Caco-2 (cell line): ENCODE measurements around the gene ARMH3. TPM values are rescaled to one million over a fixed set of nuclear protein-coding genes. Genes with fewer than 3 reads are reported as not detected.

Experiments
- BruUV-seq: library from RNA; stranded (reverse); fragments of 400-500 nt; replicated peaks from 2 replicates; lab custom pipeline; 2021; lab: Mats Ljungman, UMichigan
- CTCF ChIA-PET: fragments of 300-600 bp; sonication (Branson Sonifier 250); formaldehyde crosslinking; loops from one replicate; lab custom pipeline; 2022; ENCODE audit warnings: antibody characterized with exemption; lab: Charles Lee
- POLR2A ChIA-PET: fragments of 300-600 bp; sonication (Branson Sonifier 250); formaldehyde crosslinking; loops from one replicate; lab custom pipeline; 2022; ENCODE audit warnings: antibody characterized with exemption; lab: Charles Lee
- DNase-seq, 2 experiments: peaks; one replicate each; pipeline versions ENCODE4 v3.0.0 to v3.0.0-alpha.2; 2020 to 2022
- H3K27me3 ChIP-seq: replicated peaks from 2 replicates; pipeline ENCODE4 v1.6.0; 2011; ENCODE audit warnings: low read length; ENCODE audit not compliant: control insufficient read depth, insufficient read depth
- H3K36me3 ChIP-seq: 2 replicates; pipeline ENCODE4 v1.5.1; 2011; ENCODE audit warnings: low read length; ENCODE audit not compliant: control insufficient read depth, insufficient read depth
- H3K4me1 ChIP-seq: fragments of 250-450 bp; sonication (Bioruptor Pico); 2 replicates; pipeline ENCODE4 v1.5.1; 2020; ENCODE audit warnings: mild to moderate bottlenecking
- H3K4me3 ChIP-seq: 2 replicates; pipeline ENCODE4 v1.5.1; 2011; ENCODE audit warnings: low read depth, mild to moderate bottlenecking, control low read depth, low read length
- H3K9me3 ChIP-seq: fragments of 250-450 bp; sonication (Bioruptor Pico); 2 replicates; pipeline ENCODE4 v1.5.1; 2020; ENCODE audit warnings: mild to moderate bottlenecking, moderate library complexity
- H3K27ac Mint-ChIP-seq: one replicate; pipeline ENCODE4 v1.8.0; 2022; ENCODE audit warnings: mixed read lengths; ENCODE audit not compliant: unreplicated experiment
- H3K27me3 Mint-ChIP-seq: one replicate; pipeline ENCODE4 v1.8.0; 2022; ENCODE audit warnings: mixed read lengths; ENCODE audit not compliant: insufficient read depth, unreplicated experiment
- H3K36me3 Mint-ChIP-seq: one replicate; pipeline ENCODE4 v1.8.0; 2022; ENCODE audit warnings: mild to moderate bottlenecking, mixed read lengths; ENCODE audit not compliant: insufficient read depth, unreplicated experiment
- H3K4me1 Mint-ChIP-seq: one replicate; pipeline ENCODE4 v1.8.0; 2022; ENCODE audit warnings: low read depth, mixed read lengths; ENCODE audit not compliant: unreplicated experiment
- H3K4me3 Mint-ChIP-seq: one replicate; pipeline ENCODE4 v1.8.0; 2022; ENCODE audit warnings: mild to moderate bottlenecking, moderate library complexity, mixed read lengths; ENCODE audit not compliant: unreplicated experiment
- H3K9me3 Mint-ChIP-seq: one replicate; pipeline ENCODE4 v1.8.0; 2022; ENCODE audit warnings: mixed read lengths; ENCODE audit not compliant: unreplicated experiment
- CTCF ChIP-seq, 2 experiments: fragments of 200-600 bp in 1 of 2; IDR thresholded peaks; 1 replicate in 1 of 2; 2 replicates in 1 of 2; pipeline versions ENCODE4 v1.5.1 to v1.8.0; 2011 to 2022; ENCODE audit warnings: antibody characterized with exemption in 1 of 2, control low read depth in 1 of 2, inconsistent platforms in 1 of 2, low read depth in 1 of 2, low read length in 1 of 2, mild to moderate bottlenecking in 1 of 2, moderate library complexity in 1 of 2; ENCODE audit not compliant: insufficient read depth in 1 of 2, severe bottlenecking in 1 of 2, unreplicated experiment in 1 of 2
- intact Hi-C: fragments of 100-400 bp; cut with micrococcal nuclease; formaldehyde crosslinking; loops from one replicate; pipeline ENCODE4 v1.10.0; 2022; ENCODE audit not compliant: unreplicated experiment
- total RNA-seq: library from RNA; stranded (reverse); gene quantifications from 2 replicates; pipeline ENCODE4 v1.2.3, GENCODE V29; 2022

ARMH3 gene
- total RNA-seq, 1 experiment from 2014 or later = 17.4 TPM

- H3K4me1 Mint-ChIP-seq = no peaks in the 10 kb centered on the region
- H3K36me3 ChIP-seq = no peaks in the 10 kb centered on the region
- H3K27me3 ChIP-seq = no peaks in the 10 kb centered on the region
- H3K27ac Mint-ChIP-seq = no peak overlapping the region
- TF ChIP-seq CTCF (IDR thresholded peaks at IDR 0.05; ENCODE audit: insufficient read depth in 1 of 2, low read depth in 1 of 2, low read length in 1 of 2, severe bottlenecking in 1 of 2, unreplicated experiment in 1 of 2) = no peak
- peaks cover 44% of the 10 kb centered on the region for H3K36me3 Mint-ChIP-seq
- intact Hi-C loops = no loop called here
- H3K9me3 ChIP-seq = no peaks in the 10 kb centered on the region
- BruUV-seq = no TSS peak
- H3K4me3 Mint-ChIP-seq = no peak overlapping the region
- no peaks in the 10 kb centered on the region for H3K27me3 Mint-ChIP-seq
- ChIA-PET POLR2A (no interaction called here), CTCF (no interaction called here)
- no peak for DNase-seq
- no peaks in the 10 kb centered on the region for H3K9me3 Mint-ChIP-seq
- no peaks in the 10 kb centered on the region for H3K4me1 ChIP-seq
- H3K4me3 ChIP-seq = no peak overlapping the region
Observed at GRCh38 chr10:101956898-101957297, 99.1 kb downstream of the ARMH3 start.

GRCh38 chr10:101956117-101956516 is 99.9 kb downstream of the ARMH3 start:
- no peak overlapping the region for H3K27ac Mint-ChIP-seq
- ChIA-PET POLR2A (no interaction called here), CTCF (no interaction called here)
- no peak for TF ChIP-seq CTCF (IDR thresholded peaks at IDR 0.05; ENCODE audit: insufficient read depth in 1 of 2, low read depth in 1 of 2, low read length in 1 of 2, severe bottlenecking in 1 of 2, unreplicated experiment in 1 of 2)
- no peaks in the 10 kb centered on the region for H3K27me3 Mint-ChIP-seq
- no peak overlapping the region for H3K4me3 Mint-ChIP-seq
- H3K4me3 ChIP-seq = no peak overlapping the region
- H3K27me3 ChIP-seq = no peaks in the 10 kb centered on the region
- H3K36me3 ChIP-seq = no peaks in the 10 kb centered on the region; the same call in 1 of the 2 replicates
- H3K4me1 Mint-ChIP-seq = no peaks in the 10 kb centered on the region
- no TSS peak for BruUV-seq
- H3K36me3 Mint-ChIP-seq = peaks cover 42% of the 10 kb centered on the region
- no peaks in the 10 kb centered on the region for H3K9me3 ChIP-seq
- DNase-seq = no peak
- intact Hi-C loops = no loop called here
- no peaks in the 10 kb centered on the region for H3K9me3 Mint-ChIP-seq
- H3K4me1 ChIP-seq = no peaks in the 10 kb centered on the region

GRCh38 chr10:101952191-101952590 is 103.8 kb downstream of the ARMH3 start:
- no peak for DNase-seq
- H3K36me3 ChIP-seq = no peaks in the 10 kb centered on the region; the same call in 1 of the 2 replicates
- Mint-ChIP-seq H3K36me3 (peaks cover 41% of the 10 kb centered on the region), H3K4me1 (no peaks in the 10 kb centered on the region), H3K27me3 (no peaks in the 10 kb centered on the region), H3K4me3 (no peak overlapping the region), H3K9me3 (peaks cover 9% of the 10 kb centered on the region), H3K27ac (no peak overlapping the region)
- no peaks in the 10 kb centered on the region for H3K9me3 ChIP-seq
- ChIA-PET POLR2A (no interaction called here), CTCF (no interaction called here)
- H3K4me3 ChIP-seq = no peak overlapping the region
- no peaks in the 10 kb centered on the region for H3K4me1 ChIP-seq
- BruUV-seq = no TSS peak
- intact Hi-C loops = no loop called here
- TF ChIP-seq CTCF (IDR thresholded peaks at IDR 0.05; ENCODE audit: insufficient read depth in 1 of 2, low read depth in 1 of 2, low read length in 1 of 2, severe bottlenecking in 1 of 2, unreplicated experiment in 1 of 2) = no peak
- H3K27me3 ChIP-seq = no peaks in the 10 kb centered on the region
